GM21390 (cell line): ENCODE measurements around the gene FN3KRP.
"Not testable (repeated sequence)": the region's sequence is repeated elsewhere in the genome, so short reads cannot be mapped to it uniquely, and the experiment has no call there.

Experiments
- ATAC-seq: cut with Tn5 transposase; IDR thresholded peaks from one replicate; pipeline ENCODE4 v1.9.1; 2021; ENCODE audit not compliant: unreplicated experiment

FN3KRP gene

GRCh38 chr17:82737967-82738877, 21.7 kb downstream of the FN3KRP start:
- ATAC-seq, result no peak

- no peak for ATAC-seq
These were observed 24.6 kb downstream of the FN3KRP start for GRCh38 chr17:82740906-82741759.

- no peak for ATAC-seq
These were observed 27.1 kb downstream of the FN3KRP start for GRCh38 chr17:82743344-82744219.

GRCh38 chr17:82744736-82745135, 28.2 kb downstream of the FN3KRP start:
- not testable (repeated sequence) for ATAC-seq

- no peak for ATAC-seq
These were observed 29.0 kb downstream of the FN3KRP start for GRCh38 chr17:82745524-82745923.

- no peak for ATAC-seq
These were observed 32.2 kb downstream of the FN3KRP start for GRCh38 chr17:82748756-82749155.

GRCh38 chr17:82750241-82750908, 33.9 kb downstream of the FN3KRP start:
- no peak for ATAC-seq

- ATAC-seq, result no peak
These were observed 34.7 kb downstream of the FN3KRP start for GRCh38 chr17:82751171-82751570.

GRCh38 chr17:82751571-82752370, 35.3 kb downstream of the FN3KRP start, which contains the start of gene TBCD:
TSS of gene TBCD (plus strand) at chr17:82752065. CDS start at chr17:82752194, 129 bp downstream.
- ATAC-seq, result peak; percentile 76

GRCh38 chr17:82752371-82753200, 36.1 kb downstream of the FN3KRP start:
- peak; percentile 29 for ATAC-seq

- ATAC-seq, result no peak
These were observed 36.6 kb downstream of the FN3KRP start for GRCh38 chr17:82753201-82753464.

GRCh38 chr17:82754297-82755208, 38.0 kb downstream of the FN3KRP start:
- ATAC-seq, result no peak

GRCh38 chr17:82756166-82756565, 39.7 kb downstream of the FN3KRP start:
- ATAC-seq, result no peak

- ATAC-seq, result no peak
These were observed 48.9 kb downstream of the FN3KRP start for GRCh38 chr17:82765371-82765770.

- ATAC-seq, result no peak
These were observed 50.7 kb downstream of the FN3KRP start for GRCh38 chr17:82767041-82767754.

- no peak for ATAC-seq
These were observed 52.5 kb downstream of the FN3KRP start for GRCh38 chr17:82769041-82769440.

GRCh38 chr17:82772026-82772425, 55.5 kb downstream of the FN3KRP start:
- ATAC-seq, result no peak
